Measurements from ENCODE around the gene MAEA.

MAEA gene

DNA sequence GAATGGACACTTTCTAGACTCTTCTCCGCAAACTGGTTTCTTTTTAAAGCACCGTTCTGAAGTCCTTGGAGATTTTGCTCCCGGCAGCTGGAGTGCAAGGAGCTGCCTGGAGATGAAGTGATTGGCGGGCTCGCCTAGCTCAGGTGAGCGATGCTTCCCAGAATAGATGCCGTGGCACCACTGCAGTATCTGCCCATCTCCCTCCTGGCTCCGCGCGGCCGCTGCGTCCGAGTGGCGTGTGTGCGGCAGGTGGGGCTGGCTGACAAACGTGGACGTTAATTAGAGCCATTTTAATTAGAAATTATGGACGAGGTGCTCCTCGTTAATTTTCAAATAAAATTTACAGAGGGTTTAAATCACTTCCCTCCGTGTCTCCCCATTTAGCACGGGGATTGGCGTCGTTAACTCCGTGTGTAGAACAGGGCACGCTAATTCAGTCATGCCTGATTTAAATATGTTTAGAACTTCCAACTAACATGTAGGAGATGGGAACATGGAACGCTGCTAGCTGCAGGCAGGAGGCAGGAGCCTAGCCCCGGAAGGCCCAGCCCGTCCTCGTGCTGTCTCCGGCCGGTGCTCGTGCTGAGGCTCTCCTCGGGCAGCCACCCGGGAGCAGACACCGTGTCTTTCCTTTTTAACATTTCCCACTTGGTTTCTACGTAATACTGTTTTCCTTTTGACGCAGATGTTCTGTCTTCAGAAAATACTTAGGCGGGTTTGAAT, 68.9 kb downstream of the MAEA start:
- Mint-ChIP-seq H3K4me1 (ENCODE audit: low read depth) (no peaks in the 10 kb centered on the region), H3K36me3 (ENCODE audit: low read depth) (peaks cover 3% of the 10 kb centered on the region), H3K4me3 (no peak overlapping the region), H3K27ac (no peak overlapping the region), H3K9me3 (no peaks in the 10 kb centered on the region), H3K27me3 (no peaks in the 10 kb centered on the region)

DNA sequence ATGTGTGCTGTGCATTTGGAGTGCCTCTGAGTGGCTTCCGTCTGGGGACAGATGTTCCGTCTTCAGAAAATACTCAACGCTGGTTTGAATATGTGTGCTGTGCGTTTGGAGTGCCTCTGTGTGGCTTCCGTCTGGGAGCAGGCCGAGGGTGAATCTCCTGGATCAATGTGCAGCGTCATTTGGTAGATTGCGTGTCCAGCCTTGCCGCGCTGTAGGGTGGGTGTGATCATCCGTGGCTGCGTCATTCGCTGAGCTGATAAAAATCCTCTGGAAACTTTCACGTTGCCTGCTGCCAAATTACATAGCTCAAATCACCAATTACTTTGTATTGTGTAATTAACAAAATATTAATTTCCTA, 69.4 kb downstream of the MAEA start:
- no peaks in the 10 kb centered on the region for H3K4me1 Mint-ChIP-seq (ENCODE audit: low read depth)
- H3K4me3 Mint-ChIP-seq: no peak overlapping the region
- H3K27me3 Mint-ChIP-seq: no peaks in the 10 kb centered on the region
- peaks cover 3% of the 10 kb centered on the region for H3K36me3 Mint-ChIP-seq (ENCODE audit: low read depth)
- H3K27ac Mint-ChIP-seq: no peak overlapping the region
- no peaks in the 10 kb centered on the region for H3K9me3 Mint-ChIP-seq

DNA sequence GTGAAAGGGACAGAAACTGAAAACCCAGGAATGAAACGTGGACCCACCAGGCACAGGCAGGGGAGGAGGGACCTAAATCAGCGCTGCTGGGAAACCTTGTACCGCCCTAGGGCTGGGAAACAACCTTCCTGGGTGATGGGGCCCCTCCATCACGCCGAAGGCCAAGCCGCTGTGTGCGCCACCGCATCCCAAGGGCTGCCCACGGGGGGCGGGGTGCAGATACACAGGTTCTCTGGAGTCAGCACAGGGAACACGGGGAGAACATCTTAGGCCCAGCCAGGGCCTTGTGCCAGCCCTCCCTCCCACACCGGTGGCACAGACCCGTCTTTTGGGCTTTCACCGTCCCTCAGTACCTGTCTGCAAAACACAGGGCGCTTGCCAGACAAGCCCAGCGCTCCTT, 70.3 kb downstream of the MAEA start:
- H3K27me3 Mint-ChIP-seq: no peaks in the 10 kb centered on the region
- no peaks in the 10 kb centered on the region for H3K9me3 Mint-ChIP-seq
- peaks cover 3% of the 10 kb centered on the region for H3K36me3 Mint-ChIP-seq (ENCODE audit: low read depth)
- H3K27ac Mint-ChIP-seq: no peak overlapping the region
- H3K4me1 Mint-ChIP-seq (ENCODE audit: low read depth): no peaks in the 10 kb centered on the region
- no peak overlapping the region for H3K4me3 Mint-ChIP-seq

DNA sequence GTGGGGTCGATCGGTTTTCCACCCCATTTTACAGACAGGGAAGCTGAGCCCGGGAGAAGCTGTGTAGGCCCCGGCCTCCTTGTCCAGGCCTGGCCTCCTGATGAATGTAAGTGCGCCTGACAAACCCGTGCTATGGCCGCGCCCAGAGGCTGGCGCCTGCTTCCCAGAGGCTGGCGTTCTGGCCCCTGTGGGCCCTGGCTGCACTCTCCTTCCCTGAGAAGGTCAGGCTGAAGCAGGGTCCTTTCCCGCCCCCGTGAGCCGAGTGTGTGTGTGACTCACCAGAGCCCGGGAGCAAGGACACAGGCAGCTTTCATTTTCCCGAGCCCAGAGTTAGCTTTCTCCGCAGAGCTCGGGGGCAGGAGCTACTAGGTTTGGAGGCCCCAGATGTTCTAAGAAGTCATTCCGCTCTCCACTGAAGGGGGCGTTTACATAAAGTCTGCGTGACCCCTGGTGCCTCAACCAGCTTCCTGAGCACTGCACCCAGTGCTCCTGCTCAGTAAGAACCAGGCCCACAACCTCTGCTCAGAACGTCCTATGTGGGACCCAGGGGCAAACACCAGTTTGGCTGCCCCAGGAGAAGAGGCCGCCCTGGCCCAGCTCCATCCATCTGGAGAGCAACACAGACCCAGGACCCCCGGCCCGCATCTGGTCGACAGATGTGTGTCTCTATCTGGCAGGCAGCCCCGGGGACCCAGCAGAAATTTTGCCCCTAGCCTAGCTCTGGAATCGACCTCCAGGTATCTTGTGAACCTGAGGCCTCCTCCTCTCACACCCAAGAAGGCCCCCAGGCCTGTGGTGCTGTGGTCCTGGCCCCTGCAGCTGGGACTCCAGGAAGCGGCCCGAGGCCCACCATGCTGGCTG, 71.0 kb downstream of the MAEA start:
- Mint-ChIP-seq H3K4me3 (no peak overlapping the region), H3K27ac (no peak overlapping the region), H3K27me3 (no peaks in the 10 kb centered on the region), H3K9me3 (no peaks in the 10 kb centered on the region), H3K36me3 (ENCODE audit: low read depth) (peaks cover 3% of the 10 kb centered on the region), H3K4me1 (ENCODE audit: low read depth) (no peaks in the 10 kb centered on the region)

DNA sequence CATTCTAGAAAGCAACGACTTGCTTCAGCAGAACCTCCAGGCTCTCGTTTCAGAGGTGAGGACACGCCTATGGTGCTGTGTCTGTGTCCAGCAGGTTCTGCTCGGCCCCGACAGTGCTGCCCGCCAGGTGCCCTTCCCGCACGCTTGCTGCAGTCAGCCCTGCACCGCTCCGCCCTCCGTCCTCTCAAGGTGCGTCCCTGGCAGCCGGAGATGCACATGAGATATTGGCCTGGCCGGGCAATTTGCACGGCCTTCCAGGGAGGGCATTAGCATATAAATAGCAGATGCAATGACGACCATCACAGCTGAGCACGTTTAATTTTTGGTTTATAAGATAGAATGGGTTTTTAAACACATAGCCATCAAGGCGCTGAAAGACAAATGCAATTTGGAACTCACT, 71.7 kb downstream of the MAEA start:
- Mint-ChIP-seq H3K9me3 (no peaks in the 10 kb centered on the region), H3K4me3 (no peak overlapping the region), H3K36me3 (ENCODE audit: low read depth) (peaks cover under 1% of the 10 kb centered on the region), H3K27me3 (no peaks in the 10 kb centered on the region), H3K27ac (no peak overlapping the region), H3K4me1 (ENCODE audit: low read depth) (no peaks in the 10 kb centered on the region)

DNA sequence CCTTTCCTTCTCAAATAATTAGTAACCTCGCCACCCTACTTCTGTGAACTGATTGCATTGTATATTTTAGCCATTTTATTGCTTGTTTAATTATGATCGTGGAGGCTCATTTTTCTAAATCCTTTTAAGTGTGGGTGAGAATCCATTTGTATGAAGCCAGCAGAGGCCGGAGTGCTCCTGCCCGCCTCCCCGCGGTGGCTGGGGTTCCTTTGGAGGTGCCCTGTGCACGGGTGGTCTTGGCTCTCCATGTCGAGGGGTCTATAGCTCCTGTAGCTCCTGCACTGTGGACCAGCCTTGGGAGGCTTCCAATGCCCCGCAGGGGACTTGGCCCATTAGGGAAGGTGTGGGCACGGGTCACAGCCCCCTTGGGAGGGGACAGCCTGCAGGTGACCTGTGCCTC, 72.4 kb downstream of the MAEA start:
- no peaks in the 10 kb centered on the region for H3K4me1 Mint-ChIP-seq (ENCODE audit: low read depth)
- H3K27me3 Mint-ChIP-seq: no peaks in the 10 kb centered on the region
- no peak overlapping the region for H3K4me3 Mint-ChIP-seq
- no peak overlapping the region for H3K27ac Mint-ChIP-seq
- H3K9me3 Mint-ChIP-seq: no peaks in the 10 kb centered on the region
- H3K36me3 Mint-ChIP-seq (ENCODE audit: low read depth): no peaks in the 10 kb centered on the region

DNA sequence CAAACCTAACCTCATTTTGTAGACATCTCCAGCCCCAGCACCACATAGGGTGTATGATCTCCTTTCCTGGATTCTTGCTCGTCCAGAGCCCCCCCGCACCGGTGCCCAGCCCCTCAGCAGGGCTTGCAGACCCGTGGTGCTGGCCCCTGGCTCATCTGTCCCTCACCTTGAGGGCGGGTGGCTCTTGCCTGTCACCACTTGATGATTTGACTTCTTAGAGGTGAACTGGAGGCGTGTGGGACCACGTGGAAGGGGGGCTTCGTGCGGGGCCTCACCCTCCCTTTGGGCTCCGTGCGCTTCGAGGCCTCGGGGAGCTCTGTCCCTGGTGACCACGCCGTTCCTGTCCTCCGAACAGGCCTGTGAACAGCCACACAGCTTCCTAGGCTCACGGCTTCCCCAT, 72.8 kb downstream of the MAEA start:
- Mint-ChIP-seq H3K9me3 (no peaks in the 10 kb centered on the region), H3K27ac (no peak overlapping the region), H3K4me1 (ENCODE audit: low read depth) (no peaks in the 10 kb centered on the region), H3K27me3 (no peaks in the 10 kb centered on the region), H3K4me3 (no peak overlapping the region), H3K36me3 (ENCODE audit: low read depth) (no peaks in the 10 kb centered on the region)

DNA sequence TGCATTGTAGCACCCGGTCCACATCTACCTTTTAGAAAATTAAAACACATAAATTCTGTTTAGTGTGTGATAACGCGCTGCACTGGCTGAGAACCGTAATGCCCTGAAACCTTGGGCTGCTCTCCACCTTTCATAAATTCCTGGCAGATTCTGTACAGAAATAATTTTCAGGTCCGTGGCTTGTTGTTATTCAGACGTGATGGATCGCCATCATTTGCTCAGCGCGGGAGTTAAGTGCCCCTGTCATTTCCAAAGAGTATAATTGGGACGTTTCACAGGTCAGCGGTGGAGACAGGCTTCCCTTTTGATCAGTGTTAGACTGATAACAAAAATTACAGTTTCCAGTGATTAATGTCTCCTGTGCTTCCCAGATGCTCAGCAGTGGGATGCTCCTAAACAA, 73.8 kb downstream of the MAEA start:
- Mint-ChIP-seq H3K36me3 (ENCODE audit: low read depth) (no peaks in the 10 kb centered on the region), H3K4me1 (ENCODE audit: low read depth) (no peaks in the 10 kb centered on the region), H3K27ac (no peak overlapping the region), H3K27me3 (no peaks in the 10 kb centered on the region), H3K9me3 (no peaks in the 10 kb centered on the region), H3K4me3 (no peak overlapping the region)

DNA sequence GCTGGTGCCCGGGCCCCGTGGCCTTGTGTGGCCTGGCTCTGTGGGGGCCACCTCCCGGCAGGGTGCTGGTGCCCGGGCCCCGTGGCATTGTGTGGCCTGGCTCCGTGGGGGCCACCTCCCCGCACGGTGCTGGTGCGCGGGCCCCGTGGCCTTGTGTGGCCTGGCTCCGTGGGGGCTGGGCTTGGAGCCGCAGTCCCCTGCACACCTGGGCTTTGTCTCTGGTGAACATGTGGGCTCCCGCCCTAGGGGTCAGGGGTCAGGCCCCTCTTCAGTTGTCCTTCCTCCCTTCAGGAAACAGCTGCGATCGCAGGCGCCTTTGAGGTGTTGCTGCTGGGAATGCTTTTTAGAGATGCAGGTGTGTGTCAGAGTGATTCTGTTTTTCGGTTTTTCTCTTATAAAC, 74.5 kb downstream of the MAEA start:
- H3K27me3 Mint-ChIP-seq: no peaks in the 10 kb centered on the region

DNA sequence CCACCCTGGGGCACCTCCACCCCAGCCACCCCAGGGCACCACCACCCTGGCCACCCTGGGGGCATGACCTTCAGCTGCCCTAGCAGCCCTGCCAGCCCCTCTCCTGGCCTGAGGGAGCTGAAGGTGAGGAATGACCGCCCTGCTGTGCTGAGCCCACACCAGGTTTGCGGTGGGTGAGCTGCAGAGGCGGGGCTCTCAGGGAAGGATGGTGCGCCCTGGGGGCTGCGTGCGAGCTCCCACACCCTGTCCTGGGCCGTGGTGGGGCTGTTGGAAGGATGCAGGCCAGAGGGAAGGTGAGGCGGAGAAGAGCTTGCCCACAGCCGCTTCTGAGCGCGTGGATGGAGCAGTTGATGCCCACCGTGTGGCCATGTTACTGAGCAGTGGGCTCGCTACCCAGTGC, 75.1 kb downstream of the MAEA start:
- no peaks in the 10 kb centered on the region for H3K4me1 Mint-ChIP-seq (ENCODE audit: low read depth)
- no peaks in the 10 kb centered on the region for H3K9me3 Mint-ChIP-seq
- no peaks in the 10 kb centered on the region for H3K36me3 Mint-ChIP-seq (ENCODE audit: low read depth)
- H3K27ac Mint-ChIP-seq: no peak overlapping the region
- H3K4me3 Mint-ChIP-seq: no peak overlapping the region
- H3K27me3 Mint-ChIP-seq: no peaks in the 10 kb centered on the region

More for the DNA sequence above, 74.5 kb downstream of the MAEA start:
- Mint-ChIP-seq H3K4me3 (no peak overlapping the region), H3K4me1 (ENCODE audit: low read depth) (no peaks in the 10 kb centered on the region), H3K36me3 (ENCODE audit: low read depth) (no peaks in the 10 kb centered on the region), H3K27ac (no peak overlapping the region), H3K9me3 (no peaks in the 10 kb centered on the region)

DNA sequence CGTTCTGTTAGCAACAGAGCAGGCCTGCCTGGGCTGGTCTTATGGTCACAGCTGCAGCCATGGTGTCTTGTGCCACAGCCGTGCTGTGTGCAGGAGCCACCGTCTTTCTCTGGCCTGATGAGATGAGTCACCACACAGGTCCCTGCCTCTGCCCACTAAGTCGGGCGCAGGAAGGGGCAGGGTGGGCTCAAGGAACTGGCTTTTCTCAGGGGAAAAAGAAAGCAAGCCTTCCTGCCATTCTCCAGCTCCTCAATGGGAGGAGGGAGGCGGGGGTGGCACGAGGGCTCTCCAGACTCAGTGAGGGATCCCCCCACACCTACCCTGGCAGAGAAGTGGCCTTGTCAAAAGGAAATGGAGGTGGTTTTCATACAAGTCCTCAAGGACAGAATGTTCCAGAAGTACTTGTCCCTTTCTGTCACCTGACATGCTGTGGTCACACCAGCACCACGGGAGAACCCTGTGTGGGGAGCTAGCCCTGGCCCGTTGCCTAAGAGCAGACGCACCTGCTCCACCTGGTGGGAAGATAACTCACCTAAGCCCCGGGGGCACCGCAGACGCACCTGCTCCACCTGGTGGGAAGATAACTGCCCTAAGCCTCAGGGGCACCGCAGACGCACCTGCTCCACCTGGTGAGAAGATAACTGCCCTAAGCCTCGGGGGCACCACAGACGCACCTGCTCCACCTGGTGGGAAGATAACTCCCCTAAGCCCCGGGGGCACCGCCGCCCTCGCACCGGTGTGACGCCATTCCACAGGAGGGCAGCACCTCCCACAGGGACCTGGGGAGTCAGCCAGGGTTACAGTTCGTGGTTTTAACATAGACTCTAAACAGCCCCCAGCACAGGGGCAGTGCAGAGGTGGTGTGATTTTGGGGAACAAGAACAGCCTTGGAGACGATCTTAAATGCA, 75.8 kb downstream of the MAEA start:
- Mint-ChIP-seq H3K4me1 (ENCODE audit: low read depth) (no peaks in the 10 kb centered on the region), H3K27ac (no peak overlapping the region), H3K9me3 (no peaks in the 10 kb centered on the region), H3K36me3 (ENCODE audit: low read depth) (no peaks in the 10 kb centered on the region), H3K4me3 (no peak overlapping the region), H3K27me3 (no peaks in the 10 kb centered on the region)

DNA sequence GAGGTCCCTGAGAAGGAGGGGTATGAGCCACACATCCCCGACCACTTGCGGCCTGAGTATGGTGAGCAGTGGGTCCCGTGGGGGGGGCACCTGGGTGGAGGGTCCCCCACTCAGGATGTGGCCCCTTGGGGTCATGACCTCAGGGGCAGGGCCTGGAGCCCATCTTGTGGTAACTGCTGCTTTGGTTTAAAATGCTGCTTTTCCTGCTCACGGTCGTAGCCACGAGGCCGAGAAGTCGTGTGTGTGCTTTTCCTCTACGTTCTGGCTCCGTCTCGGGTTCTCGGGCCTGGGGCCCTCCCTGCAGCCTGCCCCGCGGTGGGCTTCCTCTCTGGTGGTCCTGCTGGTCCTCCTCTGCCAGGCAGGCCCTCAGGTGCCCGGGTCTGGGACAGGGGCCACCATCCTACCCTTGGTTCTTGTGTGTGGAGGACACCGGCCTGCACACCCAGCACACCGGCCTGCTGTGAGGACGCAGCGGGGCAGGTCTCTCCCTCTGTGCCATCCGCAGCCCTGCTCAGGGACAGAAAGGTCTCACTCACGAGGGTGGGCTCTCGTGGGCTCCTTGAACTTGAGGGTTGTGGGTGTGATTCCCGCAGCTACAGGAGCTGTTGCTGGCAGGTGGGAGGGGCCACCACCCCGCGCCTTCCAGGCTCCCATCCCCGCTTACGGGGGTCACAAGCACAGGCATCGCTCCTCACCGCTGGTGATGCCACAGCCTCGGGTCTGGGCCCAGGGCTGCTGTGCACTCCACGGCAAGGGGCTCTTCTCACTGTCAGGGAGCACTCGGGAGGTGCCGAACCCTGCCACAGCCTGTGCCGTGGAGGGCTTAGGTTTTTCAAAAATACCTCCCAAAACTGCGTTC, 76.9 kb downstream of the MAEA start:
- H3K27ac Mint-ChIP-seq: no peak overlapping the region
- no peaks in the 10 kb centered on the region for H3K27me3 Mint-ChIP-seq
- H3K4me3 Mint-ChIP-seq: no peak overlapping the region
- H3K4me1 Mint-ChIP-seq (ENCODE audit: low read depth): no peaks in the 10 kb centered on the region
- H3K36me3 Mint-ChIP-seq (ENCODE audit: low read depth): no peaks in the 10 kb centered on the region
- H3K9me3 Mint-ChIP-seq: no peaks in the 10 kb centered on the region

DNA sequence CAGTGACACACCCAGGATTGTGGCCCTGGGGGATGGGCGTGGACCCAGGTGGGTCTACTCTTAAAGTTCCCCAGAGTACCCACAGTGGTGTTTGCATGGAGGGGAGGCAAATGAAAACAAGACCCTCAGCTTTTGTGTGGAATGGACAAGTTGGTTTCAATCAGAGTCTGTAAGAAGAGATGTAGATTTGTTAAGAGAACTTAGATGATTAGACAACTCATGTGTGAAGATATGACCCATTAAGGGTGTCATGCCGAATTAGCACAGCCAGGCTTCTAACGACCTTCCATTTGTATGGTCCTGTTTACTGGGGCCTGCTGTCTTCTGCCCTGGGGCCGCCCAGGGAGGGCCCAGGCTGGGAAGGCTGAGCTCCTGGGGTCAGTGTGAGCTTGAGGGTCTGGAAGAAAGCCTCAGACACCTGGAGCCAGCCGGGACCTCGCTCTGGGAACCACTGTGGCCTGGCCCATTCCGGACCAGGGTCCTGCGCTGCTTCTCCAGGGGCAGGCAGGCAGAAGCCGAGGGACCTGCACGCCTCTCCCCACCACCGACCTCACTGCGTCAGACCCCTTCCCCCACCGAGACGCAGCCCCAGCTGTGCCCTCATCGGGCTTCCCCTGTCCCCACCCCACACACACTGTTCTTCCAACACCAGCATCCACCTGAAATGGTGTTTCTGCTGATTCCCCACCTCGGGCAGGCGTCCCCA, 77.7 kb downstream of the MAEA start:
- no peak overlapping the region for H3K4me3 Mint-ChIP-seq
- H3K36me3 Mint-ChIP-seq (ENCODE audit: low read depth): peaks cover 7% of the 10 kb centered on the region
- H3K9me3 Mint-ChIP-seq: no peaks in the 10 kb centered on the region
- no peaks in the 10 kb centered on the region for H3K4me1 Mint-ChIP-seq (ENCODE audit: low read depth)
- no peaks in the 10 kb centered on the region for H3K27me3 Mint-ChIP-seq
- no peak overlapping the region for H3K27ac Mint-ChIP-seq

DNA sequence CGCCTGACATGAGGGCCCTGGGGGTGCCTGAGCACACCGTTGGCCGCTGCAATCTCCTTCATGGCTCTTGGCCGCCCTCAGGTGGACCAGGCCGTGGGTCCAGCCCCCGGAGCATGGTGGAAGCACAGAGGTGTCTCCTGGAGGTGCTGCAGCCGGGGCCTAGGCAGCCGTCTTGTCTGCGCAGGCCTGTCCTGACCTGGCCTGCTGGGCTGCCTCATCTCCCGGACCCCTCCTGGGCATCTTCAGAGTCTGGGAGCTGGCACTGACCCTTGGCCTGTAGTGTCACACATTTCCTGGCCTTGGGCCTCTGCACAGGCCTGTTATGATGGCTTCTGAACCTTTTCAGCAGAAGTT, 78.2 kb downstream of the MAEA start:
- Mint-ChIP-seq H3K36me3 (ENCODE audit: low read depth) (peaks cover 12% of the 10 kb centered on the region), H3K27me3 (no peaks in the 10 kb centered on the region), H3K4me1 (ENCODE audit: low read depth) (no peaks in the 10 kb centered on the region), H3K9me3 (no peaks in the 10 kb centered on the region), H3K27ac (no peak overlapping the region), H3K4me3 (no peak overlapping the region)
